HG02610 (cell line): Measurements from ENCODE around the gene USP28.
A peak's percentile ranks its signal among the peaks of the same experiment; 100 is the strongest.
"Not testable (repeated sequence)": the region's sequence is repeated elsewhere in the genome, so short reads cannot be mapped to it uniquely, and the experiment has no call there.

Experiments
- ATAC-seq: cut with Tn5 transposase; IDR thresholded peaks from one replicate; pipeline ENCODE4 v1.9.1; 2021; ENCODE audit warnings: mild to moderate bottlenecking, moderate library complexity; ENCODE audit not compliant: unreplicated experiment

USP28 gene

GRCh38 chr11:113779496-113779895 is 95.9 kb downstream of the USP28 start, which contains the start of gene CLDN25:
TSS of gene CLDN25 (plus strand) at chr11:113779796. CDS start at chr11:113779796, 0 bp downstream.
- ATAC-seq = no peak

GRCh38 chr11:113778111-113778910 is 97.1 kb downstream of the USP28 start:
- ATAC-seq = no peak

- no peak for ATAC-seq
Observed at GRCh38 chr11:113774174-113774503, 101.2 kb downstream of the USP28 start.

- ATAC-seq = peak; percentile 99
Observed at GRCh38 chr11:113773416-113774173, 101.8 kb downstream of the USP28 start, which contains the start of gene ZW10. TSS of gene ZW10 (minus strand) at chr11:113773692. CDS start at chr11:113773666, 26 bp downstream.

DNA sequence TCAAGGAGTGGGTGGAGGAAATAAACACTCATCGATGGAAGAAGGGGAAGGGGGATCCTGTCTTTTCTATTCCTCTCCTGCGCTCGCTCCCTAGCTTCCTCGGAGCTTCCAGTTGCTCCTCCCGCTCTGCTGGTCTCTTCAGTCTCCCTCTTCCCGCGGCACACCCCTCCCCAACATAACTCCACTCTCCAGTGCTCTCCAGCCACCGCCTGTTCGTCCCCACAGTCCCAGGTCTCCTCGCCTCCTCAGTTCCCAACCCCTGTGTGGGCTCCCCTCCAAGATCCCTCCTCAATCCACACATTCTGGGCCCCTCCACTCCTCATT is 102.3 kb downstream of the USP28 start:
- no peak for ATAC-seq

DNA sequence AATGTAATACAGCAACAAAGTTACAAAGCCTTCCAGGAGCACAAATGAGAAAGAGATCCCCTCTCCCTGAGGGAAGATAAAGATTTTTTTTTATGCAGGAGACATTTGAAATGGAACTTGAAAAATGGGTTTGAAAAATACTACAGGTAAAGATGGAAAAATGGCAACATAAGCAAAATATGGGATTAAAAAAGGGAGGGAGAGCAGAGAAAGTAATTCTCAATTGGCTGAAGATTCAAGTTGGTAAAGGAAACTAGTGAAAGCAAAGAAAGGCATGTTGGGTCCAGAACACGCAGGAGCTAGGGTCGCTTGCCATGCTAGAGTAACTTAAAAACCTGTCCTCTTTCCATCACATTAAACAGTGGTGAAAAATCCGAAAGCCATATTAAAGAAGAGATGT is 103.4 kb downstream of the USP28 start:
- no peak for ATAC-seq

- no peak for ATAC-seq
Observed at GRCh38 chr11:113764527-113765219, 110.7 kb downstream of the USP28 start.

DNA sequence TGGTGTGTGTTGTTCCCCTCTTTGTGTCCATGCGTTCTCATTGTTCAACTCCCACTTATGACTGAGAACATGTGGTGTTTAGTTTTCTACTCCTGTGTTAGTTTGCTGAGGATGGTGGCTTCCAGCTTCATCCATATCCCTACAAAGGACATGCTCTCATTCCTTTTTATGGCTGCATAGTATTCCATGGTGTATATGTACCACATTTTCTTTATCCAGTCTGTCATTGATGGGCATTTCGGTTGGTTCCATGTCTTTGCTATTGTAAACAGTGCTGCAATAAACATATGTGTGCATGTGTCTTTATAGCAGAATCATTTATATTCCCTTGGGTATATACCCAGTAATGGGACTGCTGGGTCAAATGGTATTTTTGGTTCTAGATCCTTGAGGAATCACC is 112.3 kb downstream of the USP28 start:
- ATAC-seq = not testable (repeated sequence)

DNA sequence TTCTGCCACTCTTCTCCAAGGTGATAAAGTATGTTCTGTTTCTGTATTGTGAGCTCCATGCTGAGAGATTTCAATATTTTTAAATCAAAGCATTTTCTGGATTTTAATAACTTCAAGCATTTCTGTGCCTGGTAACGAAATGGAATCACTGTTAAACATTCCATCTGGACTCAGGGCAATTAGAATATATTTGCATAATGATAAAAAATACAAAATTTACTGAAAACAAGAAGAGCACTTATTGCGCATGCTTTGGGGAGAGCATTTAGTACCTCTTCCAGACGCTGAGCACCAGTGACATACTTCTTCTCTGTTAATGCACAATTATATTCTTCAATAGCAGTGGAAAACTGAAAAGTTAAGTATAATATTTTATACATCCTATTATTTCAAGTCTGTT is 115.1 kb downstream of the USP28 start:
- ATAC-seq = no peak

DNA sequence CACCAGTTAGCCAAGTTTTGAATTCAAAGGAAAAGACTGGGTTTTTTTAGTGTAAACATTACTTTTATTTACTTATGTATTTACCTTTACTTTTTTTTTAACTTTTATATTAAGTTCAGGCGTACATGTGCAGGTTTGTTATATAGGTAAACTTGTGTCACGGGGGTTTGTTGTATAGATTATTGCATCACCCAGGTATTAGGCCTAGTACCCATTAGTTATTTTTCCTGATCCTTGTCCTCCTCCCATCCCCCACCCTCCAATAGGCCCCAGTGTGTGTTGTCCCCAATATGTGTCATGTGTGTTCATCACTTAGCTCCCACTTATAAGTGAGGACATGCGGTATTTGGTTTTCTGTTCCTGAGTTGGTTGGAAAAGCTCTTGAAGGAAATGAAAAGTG is 122.4 kb downstream of the USP28 start:
- ATAC-seq = no peak
